22Rv1 (cell line): ENCODE results near the gene CCDC127.

Experiments used
- H3K27ac ChIP-seq: fragments of 450-650 bp; 2 replicates; pipeline ENCODE4 v1.5.1; 2017
- ZFX ChIP-seq: fragments of 450-650 bp; IDR thresholded peaks from 2 replicates; pipeline ENCODE4 v1.6.1; 2017; ENCODE audit warnings: antibody characterized with exemption, borderline replicate concordance
- TF ChIP-seq, protein P1 (sequence below): fragments of 450-650 bp; IDR thresholded peaks from 2 replicates; pipeline ENCODE4 v1.5.1; 2017; ENCODE audit warnings: mild to moderate bottlenecking

Gene CCDC127

DNA sequence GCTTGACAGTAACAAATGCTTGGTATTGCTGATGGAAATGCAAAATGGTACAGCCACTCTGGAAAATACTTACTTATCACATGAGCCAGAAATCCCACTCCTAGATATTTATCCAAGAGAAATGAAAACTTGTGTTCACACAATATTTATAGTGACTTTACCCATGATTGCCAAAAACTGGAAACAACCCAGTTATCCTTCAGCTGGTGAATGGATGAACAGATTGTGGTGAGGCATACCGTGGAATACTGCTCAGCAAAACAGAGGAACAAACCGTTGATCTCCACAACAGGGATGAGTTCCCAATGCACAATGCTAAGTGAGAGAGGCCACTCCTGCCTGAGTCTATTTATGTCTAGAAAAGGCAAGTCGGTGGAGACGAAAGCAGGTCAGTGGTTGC, 67.2 kb downstream of the CCDC127 start:
- H3K27ac ChIP-seq, result no peak overlapping the region
- TF ChIP-seq, protein P1, sequence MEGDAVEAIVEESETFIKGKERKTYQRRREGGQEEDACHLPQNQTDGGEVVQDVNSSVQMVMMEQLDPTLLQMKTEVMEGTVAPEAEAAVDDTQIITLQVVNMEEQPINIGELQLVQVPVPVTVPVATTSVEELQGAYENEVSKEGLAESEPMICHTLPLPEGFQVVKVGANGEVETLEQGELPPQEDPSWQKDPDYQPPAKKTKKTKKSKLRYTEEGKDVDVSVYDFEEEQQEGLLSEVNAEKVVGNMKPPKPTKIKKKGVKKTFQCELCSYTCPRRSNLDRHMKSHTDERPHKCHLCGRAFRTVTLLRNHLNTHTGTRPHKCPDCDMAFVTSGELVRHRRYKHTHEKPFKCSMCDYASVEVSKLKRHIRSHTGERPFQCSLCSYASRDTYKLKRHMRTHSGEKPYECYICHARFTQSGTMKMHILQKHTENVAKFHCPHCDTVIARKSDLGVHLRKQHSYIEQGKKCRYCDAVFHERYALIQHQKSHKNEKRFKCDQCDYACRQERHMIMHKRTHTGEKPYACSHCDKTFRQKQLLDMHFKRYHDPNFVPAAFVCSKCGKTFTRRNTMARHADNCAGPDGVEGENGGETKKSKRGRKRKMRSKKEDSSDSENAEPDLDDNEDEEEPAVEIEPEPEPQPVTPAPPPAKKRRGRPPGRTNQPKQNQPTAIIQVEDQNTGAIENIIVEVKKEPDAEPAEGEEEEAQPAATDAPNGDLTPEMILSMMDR, result no peak
- TF ChIP-seq ZFX, result no peak

DNA sequence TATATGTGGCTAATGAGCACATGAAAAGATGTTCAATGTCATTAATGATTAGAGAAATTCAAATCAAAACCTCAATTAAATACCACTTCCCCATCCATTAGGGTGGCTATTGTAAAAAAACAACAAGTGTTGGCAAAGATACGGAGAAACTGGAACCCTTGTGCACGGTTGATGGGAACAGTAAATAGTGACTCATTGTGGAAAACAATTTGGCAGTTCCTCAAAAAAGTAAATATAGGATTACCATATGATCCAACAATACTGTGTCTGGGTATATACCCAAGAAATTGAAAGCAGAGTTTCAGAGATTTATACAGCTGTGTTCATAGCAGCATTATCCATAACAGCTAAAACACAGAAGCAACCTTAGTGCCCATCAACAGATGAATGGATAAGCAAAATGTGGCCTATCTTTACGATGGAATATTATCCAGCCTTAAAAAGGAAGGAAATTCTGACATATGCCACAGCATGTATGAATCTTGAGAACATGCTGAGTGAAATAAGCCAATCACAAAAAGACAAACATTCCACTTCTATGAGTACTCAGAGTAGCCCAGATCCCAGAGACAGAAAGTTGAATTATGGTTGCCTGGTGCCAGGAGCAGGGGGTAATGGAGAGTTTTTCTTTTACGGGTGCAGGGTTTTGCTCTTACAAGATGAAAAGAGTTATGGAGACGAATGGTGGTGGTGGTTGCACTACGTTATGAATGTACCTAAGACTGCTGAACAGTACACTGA, 68.0 kb downstream of the CCDC127 start:
- H3K27ac ChIP-seq, result no peak overlapping the region
- TF ChIP-seq, protein P1, result no peak
- TF ChIP-seq ZFX, result no peak

DNA sequence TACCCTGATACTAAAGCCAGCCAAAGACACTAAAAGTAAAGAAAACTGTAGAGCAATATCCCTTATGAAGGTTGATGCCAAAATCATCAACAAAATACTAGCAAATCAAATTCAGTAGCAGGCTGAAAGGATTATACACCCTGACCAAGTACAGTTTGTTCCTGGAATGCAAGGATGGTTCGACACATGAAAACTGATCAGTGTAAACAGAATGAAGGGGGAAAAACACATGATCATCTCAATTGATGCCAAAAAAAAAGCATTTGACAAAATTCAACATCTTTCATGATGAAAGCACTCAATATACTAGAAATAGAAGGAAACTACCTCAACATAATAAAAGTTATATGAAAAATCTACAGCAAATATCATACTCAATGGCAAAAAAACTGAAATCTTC, 70.2 kb downstream of the CCDC127 start:
- TF ChIP-seq, protein P1, result no peak
- TF ChIP-seq ZFX, result no peak
- no peak overlapping the region for H3K27ac ChIP-seq
